ENCODE measurements around the gene C2orf92. TPM values are rescaled to one million over a fixed set of nuclear protein-coding genes. Genes with fewer than 3 reads are reported as not detected.

The C2orf92 gene
- total RNA-seq, 1 experiment from 2014 or later, result 10.2 TPM

DNA sequence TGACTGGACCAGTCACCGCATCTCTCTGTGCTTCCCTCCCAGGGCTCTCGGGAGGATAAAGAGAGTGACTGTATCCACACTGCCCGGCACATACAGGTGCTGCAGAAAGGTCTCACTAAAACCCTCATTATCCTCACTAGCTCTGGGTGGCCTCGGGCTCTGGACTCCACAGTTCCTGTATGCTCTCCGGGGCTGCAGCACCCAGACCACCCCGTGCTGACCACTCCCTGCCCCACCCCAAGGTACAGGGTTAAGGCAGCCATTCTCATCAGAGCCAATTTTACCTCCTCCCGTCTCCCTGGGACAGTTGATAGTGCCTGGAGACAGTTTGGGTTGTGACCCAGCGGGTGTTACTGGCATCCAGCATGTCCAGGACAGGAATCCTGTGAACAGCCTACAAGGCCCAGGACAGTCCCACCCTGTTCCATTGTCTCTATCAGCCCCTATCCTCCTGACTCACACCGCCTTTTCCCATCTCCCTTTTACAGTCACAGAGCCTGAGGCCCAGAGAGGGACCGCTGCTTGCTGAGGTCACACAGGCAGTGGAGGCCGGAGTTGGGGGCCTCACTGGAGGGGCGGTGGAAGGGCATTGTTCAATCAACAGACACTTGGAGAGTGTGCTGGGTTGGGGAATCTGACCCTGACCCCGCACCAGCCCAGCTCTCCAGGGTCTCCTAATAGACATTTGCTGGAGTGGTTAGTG, 45.6 kb downstream of the C2orf92 start:
- no peaks in the 10 kb centered on the region for H3K36me3 Mint-ChIP-seq (ENCODE audit: insufficient read depth, unreplicated experiment)
- H3K4me3 Mint-ChIP-seq (ENCODE audit: unreplicated experiment), result no peak overlapping the region
- H3K4me1 Mint-ChIP-seq (ENCODE audit: low read depth, unreplicated experiment), result peaks cover 30% of the 10 kb centered on the region
- H3K36me3 ChIP-seq (ENCODE audit: control insufficient read depth, insufficient read depth, low read length), result no peaks in the 10 kb centered on the region
- DNase-seq, result peak in 1 of 2 experiments; percentile 25
- TF ChIP-seq CTCF (IDR thresholded peaks at IDR 0.05; ENCODE audit: insufficient read depth in 1 of 2, low read depth in 1 of 2, low read length in 1 of 2, severe bottlenecking in 1 of 2, unreplicated experiment in 1 of 2), result no peak
- BruUV-seq (replicated peaks), result no TSS peak
- no peaks in the 10 kb centered on the region for H3K27me3 Mint-ChIP-seq (ENCODE audit: insufficient read depth, unreplicated experiment)
- H3K4me3 ChIP-seq (ENCODE audit: low read depth, low read length), result no peak overlapping the region
- no peaks in the 10 kb centered on the region for H3K9me3 ChIP-seq
- ChIA-PET CTCF (no interaction called here), POLR2A (interaction anchor here (0.5 kb wide), 1 partner anchor 750 kb away, joined by 3 read pairs; no protein-coding TSS in a partner anchor)
- peaks cover 30% of the 10 kb centered on the region for H3K4me1 ChIP-seq
- no peaks in the 10 kb centered on the region for H3K9me3 Mint-ChIP-seq (ENCODE audit: unreplicated experiment)
- intact Hi-C loops (cut with micrococcal nuclease; ENCODE audit: unreplicated experiment), result no loop called here
- no peak overlapping the region for H3K27ac Mint-ChIP-seq (ENCODE audit: unreplicated experiment)
- H3K27me3 ChIP-seq (replicated peaks; ENCODE audit: control insufficient read depth, insufficient read depth, low read length), result no peaks in the 10 kb centered on the region

- Mint-ChIP-seq H3K27ac (ENCODE audit: unreplicated experiment) (no peak overlapping the region), H3K36me3 (ENCODE audit: insufficient read depth, unreplicated experiment) (no peaks in the 10 kb centered on the region)
These were observed 46.6 kb downstream of the C2orf92 start for GRCh38 chr2:97715951-97716694.

More at GRCh38 chr2:97715951-97716694, 46.6 kb downstream of the C2orf92 start:
- no peaks in the 10 kb centered on the region for H3K27me3 Mint-ChIP-seq (ENCODE audit: insufficient read depth, unreplicated experiment)
- H3K4me1 Mint-ChIP-seq (ENCODE audit: low read depth, unreplicated experiment), result peaks cover 23% of the 10 kb centered on the region
- Histone ChIP-seq H3K27me3 (replicated peaks; ENCODE audit: control insufficient read depth, insufficient read depth, low read length) (no peaks in the 10 kb centered on the region), H3K9me3 (no peaks in the 10 kb centered on the region), H3K4me1 (peaks cover 24% of the 10 kb centered on the region), H3K4me3 (ENCODE audit: low read depth, low read length) (no peak overlapping the region), H3K36me3 (ENCODE audit: control insufficient read depth, insufficient read depth, low read length) (no peaks in the 10 kb centered on the region)
- BruUV-seq (replicated peaks), result no TSS peak
- H3K9me3 Mint-ChIP-seq (ENCODE audit: unreplicated experiment), result no peaks in the 10 kb centered on the region
- intact Hi-C loops (cut with micrococcal nuclease; ENCODE audit: unreplicated experiment), result no loop called here
- no peak for TF ChIP-seq CTCF (IDR thresholded peaks at IDR 0.05; ENCODE audit: insufficient read depth in 1 of 2, low read depth in 1 of 2, low read length in 1 of 2, severe bottlenecking in 1 of 2, unreplicated experiment in 1 of 2)
- ChIA-PET POLR2A (no interaction called here), CTCF (no interaction called here)
- H3K4me3 Mint-ChIP-seq (ENCODE audit: unreplicated experiment), result no peak overlapping the region
- peak in 1 of 2 experiments; percentile 30 for DNase-seq

Data from Caco-2 (cell line).